ENCODE results near the gene FES. TPM values are rescaled to one million over a fixed set of nuclear protein-coding genes. Genes with fewer than 3 reads are reported as not detected.

Gene FES
- total and polyA plus RNA-seq, 7 donors, result 4.2 to 8.1 (median 7.1) TPM

GRCh38 chr15:90859234-90860131 lies 24.8 kb upstream of the FES start:
- Histone ChIP-seq H3K4me3 (no peak overlapping the region), H3K27me3 (ENCODE audit: insufficient read depth in 3 of 3, low read length in 2 of 3) (no peaks in the 10 kb centered on the region), H3K27ac (no peak overlapping the region), H3K4me1 (no peaks in the 10 kb centered on the region), H3K9me3 (no peaks in the 10 kb centered on the region), H3K36me3 (ENCODE audit: insufficient read depth in 1 of 2, low read depth in 1 of 2) (no peaks in the 10 kb centered on the region)
- ATAC-seq (peak in 1 of 4 donors; percentile 60), DNase-seq (no peak)
- peak; percentile 10 for TF ChIP-seq CTCF (IDR thresholded peaks at IDR 0.05)
- WGBS, 3 donors, result 64 to 77% (median 66%) methylated on average over 10 of the region's 10 CpGs
- intact Hi-C loops (cut with DNase I), result no loop called here

DNA sequence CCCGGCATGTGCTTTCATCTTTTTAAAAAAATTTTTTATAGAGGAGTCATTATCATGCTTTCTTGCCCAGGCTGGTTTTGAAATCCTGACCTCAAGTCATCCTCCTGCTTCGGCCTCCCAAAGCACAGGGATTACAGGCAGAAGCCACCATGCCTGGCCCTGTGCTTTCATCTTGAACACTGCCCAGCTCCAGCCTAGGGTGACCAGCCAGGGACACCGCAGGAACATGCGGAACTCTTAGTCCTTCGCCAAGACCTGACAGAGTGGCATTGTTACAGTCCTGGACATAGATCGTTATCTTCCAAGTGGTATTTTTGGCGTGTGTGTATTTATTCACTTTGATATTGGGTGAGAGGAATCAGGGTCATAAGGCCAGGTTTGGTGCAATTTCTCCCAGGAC lies 23.9 kb upstream of the FES start:
- intact Hi-C loops (cut with DNase I), result no loop called here
- no peak for DNase-seq
- Histone ChIP-seq H3K27ac (no peak overlapping the region), H3K9me3 (no peaks in the 10 kb centered on the region), H3K4me3 (no peak overlapping the region), H3K27me3 (ENCODE audit: insufficient read depth in 3 of 3, low read length in 2 of 3) (no peaks in the 10 kb centered on the region), H3K4me1 (no peaks in the 10 kb centered on the region), H3K36me3 (ENCODE audit: insufficient read depth in 1 of 2, low read depth in 1 of 2) (no peaks in the 10 kb centered on the region)
- WGBS, 3 donors, result 43 to 66% (median 48%) methylated on average over 7 of the region's 7 CpGs
- ATAC-seq, result no peak
- TF ChIP-seq CTCF (IDR thresholded peaks at IDR 0.05), result no peak

DNA sequence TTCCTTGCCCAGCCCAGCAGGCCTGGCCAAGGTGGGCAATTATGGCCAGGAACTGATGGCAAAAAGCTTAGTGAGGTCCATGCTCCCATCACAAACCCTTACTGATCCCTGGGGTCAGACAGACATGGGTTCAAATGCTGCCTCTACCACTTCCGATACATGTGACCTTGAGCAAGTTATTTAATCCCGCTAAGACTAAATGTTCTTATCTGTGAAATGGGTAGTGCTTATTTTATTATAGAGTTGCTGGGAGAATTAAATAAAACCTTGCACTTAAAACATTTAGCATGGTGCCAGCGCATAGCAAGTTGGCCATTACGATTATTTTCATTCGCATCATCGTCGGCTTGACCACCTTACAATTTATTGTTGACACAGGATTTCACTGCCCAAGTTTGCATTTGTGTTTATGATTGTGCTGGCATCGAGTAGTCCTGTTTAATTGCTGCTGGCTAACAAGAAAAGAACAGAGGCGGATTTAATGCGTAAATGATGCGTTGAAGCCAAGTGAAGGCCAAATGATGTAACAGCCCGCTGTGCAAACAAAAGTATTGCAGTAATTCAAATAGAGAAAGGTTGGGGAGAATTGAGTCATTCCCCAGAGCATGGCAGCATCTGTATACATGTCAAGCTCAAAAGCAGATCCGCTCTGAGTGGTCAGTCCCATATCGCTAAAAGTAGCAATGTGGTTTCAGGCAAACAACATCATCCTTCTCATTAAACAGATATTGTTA lies 23.2 kb upstream of the FES start:
- H3K36me3 ChIP-seq (ENCODE audit: insufficient read depth in 1 of 2, low read depth in 1 of 2), result no peaks in the 10 kb centered on the region
- no peaks in the 10 kb centered on the region for H3K27me3 ChIP-seq (ENCODE audit: insufficient read depth in 3 of 3, low read length in 2 of 3)
- DNase-seq (no peak), ATAC-seq (no peak)
- H3K9me3 ChIP-seq, result no peaks in the 10 kb centered on the region
- WGBS, 3 donors, result 94% methylated on average over 14 of the region's 14 CpGs
- intact Hi-C loops (cut with DNase I), result no loop called here
- TF ChIP-seq CTCF (IDR thresholded peaks at IDR 0.05), result no peak
- H3K27ac ChIP-seq, result no peak overlapping the region
- no peaks in the 10 kb centered on the region for H3K4me1 ChIP-seq
- no peak overlapping the region for H3K4me3 ChIP-seq

DNA sequence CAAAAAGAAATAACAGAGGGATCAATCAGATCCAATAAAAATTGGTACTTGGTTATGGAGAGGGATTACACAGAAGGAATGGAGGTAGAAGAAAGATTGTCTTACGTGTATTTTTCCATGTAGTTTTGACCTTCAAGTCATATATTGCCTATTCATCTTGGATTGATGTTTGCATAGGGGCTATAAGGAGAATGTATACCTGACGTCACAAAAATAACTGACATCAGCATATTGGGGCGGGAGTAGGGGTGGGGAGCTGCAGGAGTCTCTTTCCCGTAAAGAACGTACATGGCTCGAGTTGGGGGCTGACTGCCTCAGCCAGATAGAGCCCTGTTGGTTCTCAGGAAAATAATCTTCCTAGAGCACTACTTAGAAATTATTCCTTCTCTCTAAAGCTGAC lies 21.8 kb upstream of the FES start:
- intact Hi-C loops (cut with DNase I), result no loop called here
- Histone ChIP-seq H3K9me3 (no peaks in the 10 kb centered on the region), H3K36me3 (ENCODE audit: insufficient read depth in 1 of 2, low read depth in 1 of 2) (no peaks in the 10 kb centered on the region), H3K27me3 (ENCODE audit: insufficient read depth in 3 of 3, low read length in 2 of 3) (no peaks in the 10 kb centered on the region), H3K27ac (no peak overlapping the region), H3K4me1 (no peaks in the 10 kb centered on the region), H3K4me3 (no peak overlapping the region)
- no peak for DNase-seq
- no peak for TF ChIP-seq CTCF (IDR thresholded peaks at IDR 0.05)
- no peak for ATAC-seq
- 85 to 96% (median 90%) methylated on average over 6 of the region's 6 CpGs for WGBS, 3 donors
